ENCODE data around the gene TMEM184A.

GRCh38 chr7:1530946-1531262 is 25.1 kb downstream of the TMEM184A start:
- TF ChIP-seq YBX1 (IDR thresholded peaks at IDR 0.05) (no peak), ZSCAN29 (IDR thresholded peaks at IDR 0.05) (no peak), EP300 (IDR thresholded peaks at IDR 0.05; ENCODE audit: borderline replicate concordance in 1 of 2, control insufficient read depth in 1 of 2, low read depth in 2 of 2, low read length in 2 of 2) (no peak), REST (IDR thresholded peaks at IDR 0.05; ENCODE audit: low read depth, low read length) (no peak), MYC (IDR thresholded peaks at IDR 0.05; ENCODE audit: insufficient read depth, insufficient read length, insufficient replicate concordance, low read length, severe bottlenecking) (no peak), CBX3 (IDR thresholded peaks at IDR 0.05; ENCODE audit: borderline replicate concordance, low read depth) (no peak), POLR2A (IDR thresholded peaks at IDR 0.05; ENCODE audit: low read depth, low read length) (no peak; the same call in 1 of the 2 replicates)

Measured in GM12878 (cell line).